GM19239 (cell line): Measurements from ENCODE around the gene USH1G.

Experiments used
- DNase-seq: peaks from one replicate; pipeline ENCODE4 v3.0.0; 2011; ENCODE audit warnings: low spot score; ENCODE audit not compliant: insufficient read length
- FAIRE-seq: peaks from 2 replicates; lab custom pipeline; 2011; peaks lifted over from hg19 to GRCh38; lab: Jason Lieb, UNC

USH1G gene

GRCh38 chr17:74954665-74955421 is 31.8 kb upstream of the USH1G start:
- no peak for FAIRE-seq

GRCh38 chr17:74954115-74954514 is 31.1 kb upstream of the USH1G start:
- no peak for DNase-seq
- no peak for FAIRE-seq

More at GRCh38 chr17:74954665-74955421, 31.8 kb upstream of the USH1G start:
- no peak for DNase-seq

GRCh38 chr17:74953134-74953687 is 30.2 kb upstream of the USH1G start:
- DNase-seq (no peak), FAIRE-seq (no peak)

- DNase-seq = no peak
- FAIRE-seq = no peak
Observed at GRCh38 chr17:74952431-74953133, 29.5 kb upstream of the USH1G start.

GRCh38 chr17:74951680-74952421 is 28.8 kb upstream of the USH1G start:
- FAIRE-seq = no peak
- no peak for DNase-seq

- DNase-seq (no peak), FAIRE-seq (no peak)
Observed at GRCh38 chr17:74951065-74951464, 28.0 kb upstream of the USH1G start.

- no peak for DNase-seq
- no peak for FAIRE-seq
Observed at GRCh38 chr17:74950207-74950606, 27.2 kb upstream of the USH1G start.

- FAIRE-seq (no peak), DNase-seq (no peak)
Observed at GRCh38 chr17:74949455-74950115, 26.5 kb upstream of the USH1G start.

GRCh38 chr17:74947041-74947754 is 24.1 kb upstream of the USH1G start:
- no peak for FAIRE-seq
- DNase-seq = no peak

- FAIRE-seq (no peak), DNase-seq (no peak)
Observed at GRCh38 chr17:74946641-74947040, 23.6 kb upstream of the USH1G start.

- DNase-seq = peak; percentile 61
- FAIRE-seq = peak; percentile 55
Observed at GRCh38 chr17:74945543-74945942, 22.5 kb upstream of the USH1G start.

GRCh38 chr17:74943808-74944522 is 20.9 kb upstream of the USH1G start:
- DNase-seq (no peak), FAIRE-seq (no peak)

GRCh38 chr17:74941128-74941725 is 18.2 kb upstream of the USH1G start:
- DNase-seq (no peak), FAIRE-seq (no peak)

GRCh38 chr17:74939534-74939933 is 16.5 kb upstream of the USH1G start:
- no peak for DNase-seq
- FAIRE-seq = no peak

- no peak for FAIRE-seq
Observed at GRCh38 chr17:74938194-74938950, 15.3 kb upstream of the USH1G start.

GRCh38 chr17:74937064-74938051 is 14.3 kb upstream of the USH1G start:
- DNase-seq (no peak), FAIRE-seq (no peak)

More at GRCh38 chr17:74938194-74938950, 15.3 kb upstream of the USH1G start:
- no peak for DNase-seq

- no peak for FAIRE-seq
- DNase-seq = no peak
Observed at GRCh38 chr17:74936470-74936799, 13.4 kb upstream of the USH1G start.
